ENCODE data around the gene RRP15.
"Not testable (repeated sequence)": the region's sequence is repeated elsewhere in the genome, so short reads cannot be mapped to it uniquely, and the experiment has no call there.

RRP15 gene

DNA sequence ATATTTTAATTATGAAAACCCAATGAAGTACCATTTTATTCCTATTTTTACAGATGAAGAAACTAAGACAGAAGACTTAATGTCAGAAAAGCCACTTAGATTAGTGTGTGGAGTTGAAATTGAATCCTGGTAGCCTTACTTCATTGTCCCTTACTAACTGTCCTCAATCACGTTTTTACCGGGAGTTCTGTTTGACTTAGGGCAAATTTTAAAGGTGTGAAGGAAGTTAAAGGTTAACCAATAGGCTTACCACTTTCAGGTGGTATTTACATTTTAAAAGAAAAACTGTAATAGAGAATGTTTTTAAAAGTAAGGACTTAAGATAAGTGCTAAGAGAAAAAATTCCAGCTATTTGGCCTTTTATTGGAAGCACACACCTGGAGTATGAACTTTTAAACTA lies 12.4 kb downstream of the RRP15 start:
- no peak for DNase-seq (ENCODE audit: low spot score)

DNA sequence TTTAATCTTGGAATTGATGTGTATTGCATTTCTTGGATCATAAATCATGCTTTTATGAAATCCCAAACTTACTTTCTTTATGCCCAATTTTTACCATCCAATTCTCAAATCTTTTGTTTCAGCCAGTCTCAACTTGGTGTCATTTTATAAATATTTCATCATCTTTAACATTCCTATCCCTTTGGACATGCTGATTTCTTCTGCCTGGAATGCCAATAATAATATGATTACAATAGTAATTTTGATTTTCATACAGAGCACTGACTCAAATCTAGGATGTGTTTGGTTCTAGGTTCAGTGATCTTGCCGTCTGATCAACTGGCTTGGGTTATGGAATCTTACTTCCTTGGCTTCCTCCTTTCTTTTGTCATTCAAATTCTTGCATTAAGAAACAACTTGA lies 12.8 kb downstream of the RRP15 start:
- no peak for DNase-seq (ENCODE audit: low spot score)

DNA sequence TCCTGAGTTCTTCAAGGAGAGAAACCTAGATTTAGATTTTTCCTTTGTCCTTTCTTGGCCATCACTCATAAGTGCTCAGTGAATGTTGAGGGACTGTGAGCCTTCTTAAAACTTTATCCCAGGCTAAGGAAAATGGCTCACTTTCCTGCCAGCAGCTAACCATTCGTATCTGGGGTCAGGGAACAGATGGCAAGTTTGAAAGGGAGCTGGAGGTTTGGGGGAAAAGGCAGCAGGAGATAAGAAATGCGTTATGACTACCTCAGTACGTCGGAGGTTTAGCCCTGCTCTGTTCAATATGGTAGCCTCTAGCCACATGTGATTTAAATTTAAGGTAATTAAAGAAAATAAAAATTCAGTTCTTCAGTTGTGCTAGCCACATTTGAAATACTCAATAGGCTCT lies 13.3 kb downstream of the RRP15 start:
- DNase-seq (ENCODE audit: low spot score), result no peak

DNA sequence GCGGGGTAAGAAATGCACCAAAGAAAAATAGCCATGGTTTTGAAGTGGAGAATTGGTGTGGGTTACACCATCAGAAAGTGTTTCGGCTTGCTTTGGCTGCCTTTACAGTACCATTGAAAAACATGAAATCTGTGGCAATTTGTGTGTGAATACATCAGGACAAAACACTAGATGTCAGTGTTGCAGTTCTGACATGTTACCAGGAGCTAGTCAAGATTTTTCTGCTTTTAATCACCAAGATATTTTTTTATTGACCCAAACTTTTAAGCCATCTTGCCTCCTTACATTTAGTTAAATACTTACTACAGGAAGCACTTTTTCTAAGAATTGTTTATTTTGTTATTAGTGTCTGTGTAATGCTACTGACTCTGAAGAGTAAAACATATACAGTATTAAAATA lies 14.3 kb downstream of the RRP15 start:
- DNase-seq (ENCODE audit: low spot score), result peak; percentile 67

DNA sequence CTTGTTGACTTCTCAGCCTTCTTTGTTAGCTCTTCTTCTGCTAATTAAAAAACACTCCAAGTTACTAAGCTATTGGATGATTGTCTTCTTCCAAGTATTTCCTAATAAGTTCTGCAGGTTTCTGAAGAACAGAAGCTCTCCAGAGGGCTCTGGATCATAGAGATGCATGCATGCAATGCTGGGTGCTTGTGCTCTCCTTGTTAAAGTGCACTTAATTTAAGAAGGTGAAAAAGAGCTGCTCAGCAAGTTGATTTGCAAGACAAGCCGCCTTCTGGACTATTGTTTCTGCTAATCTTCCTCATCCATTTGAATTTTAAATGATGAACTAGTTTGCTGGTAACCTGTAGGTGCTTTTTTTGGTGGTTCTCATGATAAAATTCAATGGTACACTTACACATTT lies 16.1 kb downstream of the RRP15 start:
- no peak for DNase-seq (ENCODE audit: low spot score)

DNA sequence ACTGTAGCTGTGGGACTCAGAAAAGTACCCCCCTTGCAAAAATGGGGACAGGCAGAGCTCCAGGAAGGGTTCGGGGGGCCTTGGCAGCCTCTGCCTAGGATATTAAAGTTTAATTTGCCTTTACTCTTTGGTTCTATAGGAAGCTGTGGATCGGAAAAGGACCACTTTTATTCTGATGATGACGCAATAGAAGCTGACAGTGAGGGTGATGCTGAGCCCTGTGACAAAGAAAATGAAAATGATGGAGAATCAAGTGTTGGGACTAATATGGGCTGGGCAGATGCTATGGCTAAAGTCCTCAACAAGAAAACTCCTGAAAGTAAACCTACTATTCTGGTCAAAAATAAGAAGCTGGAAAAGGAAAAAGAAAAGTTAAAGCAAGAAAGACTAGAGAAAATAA lies 17.1 kb downstream of the RRP15 start:
- no peak for DNase-seq (ENCODE audit: low spot score)

DNA sequence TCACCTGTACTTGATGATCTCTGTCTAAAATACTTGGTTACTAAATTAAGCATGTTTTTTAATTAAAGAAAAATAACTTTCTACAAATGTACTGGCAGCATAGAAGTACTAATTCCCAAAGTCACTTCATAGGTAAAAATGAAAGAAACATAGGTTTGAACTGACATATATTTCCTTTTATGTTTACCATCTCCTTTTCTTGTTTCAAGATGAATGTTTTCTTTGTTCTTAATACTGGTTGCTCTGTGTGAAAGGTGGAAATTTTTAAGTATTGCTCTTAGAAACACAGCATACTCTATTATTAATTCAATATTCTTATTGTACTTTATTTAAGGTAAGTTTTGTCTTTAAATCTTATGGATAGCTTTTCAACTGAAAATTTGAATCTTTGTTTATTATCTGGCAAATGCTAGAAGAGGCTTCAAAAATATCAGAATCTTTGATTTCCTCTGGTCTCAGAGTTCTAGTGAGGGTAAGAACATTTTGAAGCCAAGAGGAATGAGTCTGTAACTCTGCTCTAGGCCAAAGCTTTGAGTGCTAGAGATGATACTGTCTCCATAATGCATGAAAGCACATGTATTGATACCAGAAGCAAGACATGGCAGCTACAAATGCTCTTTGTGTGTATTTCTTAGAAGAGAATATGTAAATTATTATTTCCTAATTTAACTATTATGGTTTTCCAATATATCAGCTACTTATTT lies 18.2 kb downstream of the RRP15 start:
- DNase-seq (ENCODE audit: low spot score), result peak; percentile 59

DNA sequence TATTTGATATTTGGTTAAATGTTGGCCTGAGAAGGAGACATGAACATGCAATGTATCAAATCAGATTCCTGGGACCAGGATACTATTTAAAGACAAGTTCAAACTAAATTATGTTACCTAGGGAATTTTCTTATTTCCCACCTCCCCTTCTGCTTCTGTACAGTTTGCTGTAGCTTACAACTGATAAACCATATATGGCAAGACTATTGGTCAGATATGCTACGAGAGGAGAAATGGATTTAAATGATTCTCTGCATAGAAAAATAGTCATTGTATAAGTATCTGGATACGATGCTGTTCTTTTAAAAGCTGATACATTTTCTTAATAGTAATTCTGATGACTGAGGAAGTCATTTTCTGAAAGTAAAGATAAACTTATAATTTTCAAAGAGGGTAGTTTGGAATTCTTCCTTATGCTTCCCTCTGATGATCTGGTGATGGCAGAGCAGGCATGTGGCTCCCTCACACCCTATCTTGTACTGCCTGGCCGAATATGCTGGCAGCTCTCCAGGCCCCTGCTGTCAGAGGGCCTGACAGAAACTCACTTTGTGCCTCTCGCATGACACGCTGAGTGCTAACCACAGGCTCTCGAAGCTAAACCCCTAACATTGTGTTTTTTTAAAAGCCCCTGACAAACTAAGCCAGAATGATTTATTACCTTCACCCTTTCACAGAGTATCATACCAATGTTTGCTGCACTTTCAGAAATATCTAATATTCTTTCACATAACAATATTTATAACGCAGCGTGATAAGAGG lies 19.4 kb downstream of the RRP15 start:
- DNase-seq (ENCODE audit: low spot score), result peak; percentile 89

DNA sequence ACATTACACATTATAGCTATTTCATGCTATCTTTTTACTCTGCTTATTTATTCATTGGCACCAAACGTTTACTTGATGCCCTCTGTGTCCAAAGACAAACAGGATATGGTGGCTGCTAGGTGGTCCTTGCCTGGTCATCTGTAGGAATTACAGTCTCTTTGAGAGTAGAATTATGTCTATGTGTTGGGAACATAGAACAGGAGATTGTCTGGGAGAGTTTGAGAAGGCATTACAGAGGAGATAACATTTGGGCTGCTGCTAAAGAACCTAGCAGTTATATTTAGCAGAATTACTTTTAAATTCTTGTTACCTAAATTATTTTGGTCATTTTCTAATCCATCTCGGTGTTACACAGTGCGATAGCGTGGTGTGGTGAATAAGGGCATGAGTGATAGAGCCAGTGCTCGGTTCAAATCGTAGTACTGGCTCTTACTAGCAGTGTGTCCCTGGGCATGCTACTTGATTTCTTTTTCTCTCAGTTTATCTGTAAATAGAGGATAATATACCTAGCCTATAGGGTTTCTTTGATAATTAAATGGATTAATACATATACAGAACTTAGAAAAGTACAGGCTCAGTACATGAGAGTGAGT lies 20.5 kb downstream of the RRP15 start:
- peak; percentile 51 for DNase-seq (ENCODE audit: low spot score)

DNA sequence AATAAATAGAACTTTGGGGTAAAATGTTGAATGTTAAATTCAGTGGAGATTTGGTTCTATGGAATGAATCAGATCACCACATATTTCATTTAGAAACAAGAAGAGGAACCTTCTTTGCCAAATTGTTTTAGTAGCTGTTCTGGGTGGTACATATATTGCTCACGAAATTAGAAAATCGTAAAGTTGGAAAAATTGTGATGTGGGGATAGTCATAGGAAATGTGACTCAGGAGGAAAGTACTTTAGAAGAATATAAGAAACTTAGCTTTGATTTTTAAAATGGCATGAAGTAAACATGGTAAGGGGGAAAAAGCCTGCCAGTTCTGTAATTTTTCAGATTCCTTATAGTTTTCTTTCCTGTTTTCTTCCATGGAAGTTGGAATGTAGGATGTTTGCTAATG lies 27.4 kb downstream of the RRP15 start:
- DNase-seq (ENCODE audit: low spot score), result no peak

DNA sequence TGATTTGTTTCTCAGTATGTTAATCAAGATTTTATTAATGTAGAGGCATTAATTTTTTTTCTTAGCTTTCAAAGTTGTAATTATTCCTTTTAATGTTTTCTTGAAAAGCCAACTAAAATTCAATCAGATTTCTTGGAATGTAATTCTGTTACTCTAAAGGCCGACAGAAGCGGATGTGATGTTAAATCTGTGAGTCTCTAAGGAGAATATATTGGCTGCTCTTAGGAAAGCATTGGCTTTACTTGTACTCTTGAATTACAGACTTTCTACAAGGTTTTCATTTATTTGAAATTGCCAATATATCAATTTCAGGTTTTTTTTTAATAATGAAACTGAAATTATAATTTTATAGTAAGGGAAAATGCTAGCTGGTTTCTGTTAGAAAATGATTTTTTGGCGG lies 29.2 kb downstream of the RRP15 start:
- DNase-seq (ENCODE audit: low spot score), result no peak

DNA sequence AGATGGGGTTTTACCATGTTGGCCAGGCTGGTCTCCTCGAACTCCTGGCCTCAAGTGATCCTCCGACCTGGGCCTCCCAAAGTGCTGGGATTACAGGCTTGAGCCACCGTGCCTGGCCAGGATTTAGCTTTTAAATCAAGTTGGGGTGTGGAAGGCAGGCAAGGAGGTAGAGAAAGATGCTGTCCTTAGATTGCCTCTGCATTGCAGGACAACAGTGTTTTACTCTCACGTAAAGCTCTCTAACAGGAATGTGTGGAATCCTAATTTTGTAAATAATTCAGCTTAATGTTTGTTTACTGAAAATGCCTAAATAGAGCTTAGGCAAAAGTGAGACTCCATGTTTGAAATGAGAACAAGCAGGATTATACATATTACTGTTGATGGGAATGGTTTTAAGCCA lies 30.5 kb downstream of the RRP15 start:
- DNase-seq (ENCODE audit: low spot score), result no peak

DNA sequence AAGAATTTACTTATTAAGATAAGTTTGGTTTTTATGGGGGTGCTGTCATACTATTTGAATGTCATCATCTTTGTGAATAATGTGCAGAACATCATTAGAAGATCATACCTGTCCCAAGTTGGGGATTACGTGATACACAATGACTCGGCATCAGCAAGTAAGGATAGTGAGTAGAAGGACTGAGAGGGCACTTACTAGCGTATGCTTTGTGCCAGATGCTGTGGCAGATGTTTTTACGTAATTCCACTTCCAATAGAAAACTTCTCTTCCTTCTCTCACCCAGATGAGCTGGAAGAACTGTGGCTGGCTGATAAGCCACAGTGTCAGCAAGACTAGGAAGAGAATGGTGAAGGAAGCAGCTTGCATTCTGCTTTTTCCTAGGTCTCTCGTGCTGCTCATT lies 32.0 kb downstream of the RRP15 start:
- peak; percentile 66 for DNase-seq (ENCODE audit: low spot score)

DNA sequence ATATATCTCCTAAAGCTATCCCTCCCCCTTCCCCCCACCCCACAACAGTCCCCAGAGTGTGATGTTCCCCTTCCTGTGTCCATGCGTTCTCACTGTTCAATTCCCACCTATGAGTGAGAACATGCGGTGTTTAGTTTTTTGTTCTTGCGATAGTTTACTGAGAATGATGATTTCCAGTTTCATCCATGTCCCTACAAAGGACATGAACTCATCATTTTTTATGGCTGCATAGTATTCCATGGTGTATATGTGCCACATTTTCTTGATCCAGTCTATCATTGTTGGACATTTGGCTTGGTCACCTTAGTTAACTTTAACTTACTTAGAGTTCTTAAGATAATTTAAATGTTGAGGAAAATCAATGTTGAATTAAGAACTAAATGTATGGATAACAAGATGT lies 35.1 kb downstream of the RRP15 start:
- DNase-seq (ENCODE audit: low spot score), result not testable (repeated sequence)

DNA sequence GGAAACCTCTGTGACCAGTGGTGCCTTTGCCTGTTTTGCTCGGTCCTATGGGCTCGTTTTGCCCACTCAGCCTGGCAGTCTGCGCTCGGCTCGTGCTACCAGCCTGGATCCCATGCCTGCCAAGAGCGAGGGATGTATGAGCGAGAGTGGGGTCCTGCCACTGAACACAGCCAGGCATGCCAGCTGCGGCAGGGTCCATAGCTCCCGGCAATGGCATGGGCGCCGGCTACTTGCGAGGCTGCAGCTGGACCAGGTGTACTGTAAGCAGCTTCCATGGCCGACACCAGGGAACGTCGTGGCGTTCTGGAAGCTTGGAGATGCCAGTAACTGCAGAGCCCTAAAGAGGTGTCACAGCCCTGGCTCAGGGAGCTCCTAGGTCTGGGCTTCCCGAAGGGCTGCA lies 37.7 kb downstream of the RRP15 start:
- DNase-seq (ENCODE audit: low spot score), result no peak

DNA sequence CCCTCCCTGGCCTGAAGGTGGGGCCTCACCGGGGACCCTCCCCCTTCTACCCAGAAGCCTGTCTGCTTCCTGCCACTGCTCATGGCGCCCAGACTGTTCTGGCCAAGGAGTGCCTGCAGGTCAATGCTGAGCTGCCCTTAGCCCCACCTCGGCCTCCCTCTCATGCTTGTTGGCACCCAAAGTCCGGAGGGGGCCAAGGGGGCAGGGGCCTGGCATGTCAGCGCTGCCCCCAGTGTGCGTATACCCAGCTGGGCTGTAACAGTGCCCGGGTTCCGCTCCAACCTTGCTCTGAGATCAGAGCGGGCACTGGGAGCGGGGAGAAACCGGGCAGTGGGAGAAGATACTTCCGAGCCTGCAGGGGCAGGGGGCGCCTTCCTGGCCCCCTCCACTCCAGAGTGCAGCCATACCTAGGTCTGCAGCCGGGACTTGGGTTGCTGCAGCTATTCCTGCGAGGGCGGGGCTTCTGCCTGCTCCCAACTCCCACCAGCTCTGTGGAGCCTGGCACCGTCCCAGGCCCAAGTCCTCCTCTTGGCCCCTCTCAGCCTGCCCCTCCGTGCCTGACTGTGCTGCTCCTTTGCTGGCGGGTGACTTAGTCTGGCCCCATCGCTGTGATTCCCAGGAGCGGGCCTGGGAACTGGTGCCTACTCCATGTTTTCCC lies 38.6 kb downstream of the RRP15 start:
- no peak for DNase-seq (ENCODE audit: low spot score)

DNA sequence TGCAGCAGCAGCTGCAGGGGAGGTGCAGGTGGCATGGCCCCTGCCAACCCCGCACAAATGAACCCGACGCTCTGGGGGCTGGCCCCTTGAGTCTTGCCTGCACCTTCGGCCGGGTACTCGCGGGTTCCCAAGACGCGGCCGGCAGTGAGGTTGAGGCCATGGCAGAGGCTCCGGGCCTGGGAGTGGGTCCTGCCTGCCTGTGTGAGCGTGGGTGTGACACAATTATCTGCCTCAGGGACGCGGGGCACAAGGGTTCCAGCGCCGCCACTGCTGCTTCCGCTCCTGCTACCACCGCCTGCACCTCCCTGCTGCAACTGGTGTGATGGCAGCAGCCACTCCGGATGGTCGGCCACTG lies 39.1 kb downstream of the RRP15 start:
- DNase-seq (ENCODE audit: low spot score), result no peak

DNA sequence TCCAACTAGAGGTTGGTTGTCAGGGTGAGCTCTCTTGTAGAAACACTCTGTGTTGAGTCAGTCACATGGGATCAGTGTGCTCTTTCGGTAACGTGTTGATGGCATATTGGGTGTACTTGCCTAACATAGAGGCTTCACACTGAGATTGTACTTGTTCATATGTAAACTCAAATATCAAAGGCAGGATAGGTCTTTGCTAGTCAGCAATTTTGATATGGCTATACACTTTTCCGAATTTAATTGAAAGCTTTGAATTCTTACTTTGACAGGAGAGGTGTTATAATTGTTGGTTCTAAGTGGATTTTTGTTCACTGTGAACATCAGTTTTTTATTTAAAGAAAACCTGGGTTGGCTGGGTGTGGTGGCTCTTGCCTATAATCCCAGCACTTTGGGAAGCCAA lies 43.7 kb downstream of the RRP15 start:
- no peak for DNase-seq (ENCODE audit: low spot score)

DNA sequence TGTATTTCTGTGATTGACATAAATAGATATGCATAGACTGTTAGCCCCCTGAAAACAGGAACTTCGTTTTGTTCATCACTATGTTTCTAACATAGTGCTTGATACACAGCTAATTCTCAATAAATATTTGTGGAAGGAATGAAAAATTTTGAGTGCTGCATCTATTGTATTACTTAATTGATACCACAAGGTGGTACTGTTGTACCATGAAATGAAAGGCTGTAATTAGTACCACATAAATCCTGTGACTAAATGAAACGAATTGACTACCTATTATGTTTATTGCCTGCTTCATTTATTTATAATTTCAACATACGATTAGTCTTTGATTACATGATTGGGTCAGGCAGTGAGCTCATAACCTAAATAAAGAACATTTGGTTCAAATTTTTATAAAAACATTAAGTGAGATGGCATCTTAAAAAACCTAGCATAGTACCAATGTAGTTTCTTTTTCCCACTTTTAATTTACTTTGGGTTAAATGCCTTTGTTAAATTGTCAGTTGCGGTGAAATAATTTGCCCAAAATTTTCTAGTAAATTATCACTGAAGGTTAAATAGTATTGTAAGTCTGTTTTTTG lies 45.0 kb downstream of the RRP15 start:
- DNase-seq (ENCODE audit: low spot score), result peak; percentile 71

DNA sequence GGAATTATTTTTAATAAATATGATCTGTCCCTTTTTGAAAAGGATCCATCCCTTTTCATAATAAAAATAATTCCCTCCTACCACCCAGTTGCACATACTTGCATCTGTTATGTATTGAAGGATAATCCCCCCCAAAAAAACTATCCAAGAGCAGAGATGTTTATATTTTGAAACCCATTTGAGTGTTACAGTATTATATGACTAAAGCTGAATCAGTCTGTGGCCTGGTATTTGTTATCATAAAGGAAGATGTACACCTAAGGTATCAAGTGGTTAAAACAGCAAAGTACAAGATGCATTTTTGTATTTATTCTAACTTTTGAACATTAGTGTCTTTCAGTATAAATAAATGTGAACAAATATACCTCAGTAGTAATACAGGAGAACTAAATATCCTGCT lies 47.3 kb downstream of the RRP15 start:
- no peak for DNase-seq (ENCODE audit: low spot score)

DNA sequence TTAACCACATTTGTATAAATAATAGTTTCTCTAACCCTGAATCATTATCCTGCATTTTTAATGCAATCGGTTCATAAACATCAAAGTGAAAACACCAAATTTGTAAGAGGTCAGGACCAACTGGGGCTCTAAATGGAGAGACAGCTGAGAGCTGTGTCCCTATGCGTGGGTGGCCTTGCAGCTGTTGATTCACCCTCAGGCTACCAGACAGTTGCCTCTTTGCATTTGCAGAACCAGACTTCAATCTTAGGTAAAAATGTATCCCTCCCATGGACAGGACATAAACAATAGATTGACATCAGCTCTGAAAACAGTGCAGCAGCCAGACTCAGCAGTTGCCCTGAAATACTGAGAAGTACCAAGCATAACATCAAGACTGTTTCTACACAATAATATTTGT lies 51.2 kb downstream of the RRP15 start:
- DNase-seq (ENCODE audit: low spot score), result no peak

DNA sequence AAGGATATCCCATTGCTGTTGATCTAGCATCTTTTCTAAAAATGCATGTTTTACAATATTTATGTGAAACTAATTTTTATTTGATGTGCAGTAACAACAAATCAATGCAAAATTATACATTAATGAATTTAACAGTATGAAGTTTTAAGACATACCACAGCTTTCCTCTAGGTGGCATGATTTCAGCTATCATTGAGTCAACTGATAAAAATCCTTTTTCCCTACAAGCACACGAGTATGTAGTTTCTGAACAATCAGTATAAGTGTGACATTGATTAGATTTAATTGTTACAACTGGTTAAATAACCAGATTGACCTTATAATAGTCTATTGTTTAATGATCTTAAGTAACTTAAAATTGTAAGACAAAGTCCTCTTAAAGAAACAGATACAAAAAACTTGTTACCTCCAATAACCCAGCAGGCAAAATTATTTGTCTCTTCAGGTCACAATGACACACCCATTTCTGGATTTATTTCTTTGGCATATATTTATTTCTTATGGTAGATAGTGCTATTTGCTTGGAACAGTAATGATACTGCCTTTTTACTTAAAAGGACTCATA lies 54.3 kb downstream of the RRP15 start:
- peak; percentile 37 for DNase-seq (ENCODE audit: low spot score)

All from hematopoietic multipotent progenitor cell treated with erythropoietin and hydrocortisone succinate and interleukin-3 and kit ligand, for 17 days (in vitro differentiated cells).